SK-N-SH (cell line): ENCODE data around the gene SHANK1. TPM values are rescaled to one million over a fixed set of nuclear protein-coding genes. Genes with fewer than 3 reads are reported as not detected.

ENCODE experiments used
- CTCF ChIA-PET: fragments of 300-600, 350-600 bp; formaldehyde crosslinking; extraction: SDS; loops from one replicate; lab custom pipeline; 2021; lab: Yijun Ruan, JAX
- POLR2A ChIA-PET: fragments of 350-600 bp; sonication (Branson Sonifier 250); formaldehyde crosslinking; extraction: SDS; loops from one replicate; lab custom pipeline; 2020; ENCODE audit warnings: antibody characterized with exemption, inconsistent platforms; lab: Yijun Ruan, JAX
- DNase-seq: peaks from one replicate; pipeline ENCODE4 v3.0.0; 2012
- H2AFZ ChIP-seq: fragments of 200-600 bp; sonication (generic); 2 replicates; pipeline ENCODE4 v1.8.1; 2016; ENCODE audit warnings: antibody characterized with exemption, mild to moderate bottlenecking, low read depth
- H3F3A ChIP-seq: fragments of 200-600 bp; sonication (generic); replicated peaks from 2 replicates; pipeline ENCODE3; 2016; ENCODE audit warnings: antibody characterized with exemption, mild to moderate bottlenecking; ENCODE audit not compliant: insufficient read depth
- H3K27ac ChIP-seq, 2 experiments: fragments of 200-500 bp in 1 of 2; fragments of 200-600 bp in 1 of 2; sonication (Bioruptor generic) in 1 of 2; sonication (generic), shearing (Covaris generic) in 1 of 2; 2 replicates each; pipeline versions ENCODE4 v1.5.1 to v1.6.1; 2014 to 2016; ENCODE audit warnings: low read depth in 2 of 2, inconsistent platforms in 1 of 2, low read length in 1 of 2, mild to moderate bottlenecking in 1 of 2, mixed read lengths in 1 of 2
- H3K27me3 ChIP-seq: fragments of 200-600 bp; sonication (generic), shearing (Covaris generic); 2 replicates; pipeline ENCODE4 v1.6.1; 2016; ENCODE audit warnings: mixed run types; ENCODE audit not compliant: insufficient read depth
- H3K36me3 ChIP-seq, 2 experiments: fragments of 200-500 bp in 1 of 2; fragments of 200-600 bp in 1 of 2; sonication (Bioruptor generic) in 1 of 2; sonication (generic) in 1 of 2; replicated peaks in 1 of 2; 2 replicates each; pipeline versions ENCODE3 to v1.5.1; 2014 to 2016; ENCODE audit warnings: low read length in 1 of 2, mild to moderate bottlenecking in 1 of 2; ENCODE audit not compliant: insufficient read depth in 2 of 2, control insufficient read depth in 1 of 2
- H3K4me1 ChIP-seq, 2 experiments: fragments of 200-500 bp in 1 of 2; fragments of 200-600 bp in 1 of 2; sonication (Bioruptor generic) in 1 of 2; sonication (generic), shearing (Covaris generic) in 1 of 2; 2 replicates each; pipeline versions ENCODE4 v1.5.1 to v1.6.1; 2014 to 2016; ENCODE audit warnings: low read depth in 1 of 2, low read length in 1 of 2, mixed run types in 1 of 2; ENCODE audit not compliant: insufficient read depth in 2 of 2, control insufficient read depth in 1 of 2
- H3K4me2 ChIP-seq: fragments of 200-600 bp; sonication (generic), shearing (Covaris generic); 2 replicates; pipeline ENCODE4 v1.6.1; 2017; ENCODE audit warnings: mixed run types
- H3K4me3 ChIP-seq, 2 experiments: fragments of 200-500 bp in 1 of 2; fragments of 200-600 bp in 1 of 2; sonication (Bioruptor generic) in 1 of 2; sonication (generic), shearing (Covaris generic) in 1 of 2; 2 replicates each; pipeline versions ENCODE4 v1.5.1 to v1.8.1; 2014 to 2016; ENCODE audit warnings: low read depth in 2 of 2, inconsistent platforms in 1 of 2, low read length in 1 of 2, mild to moderate bottlenecking in 1 of 2, mixed read lengths in 1 of 2, moderate library complexity in 1 of 2
- H3K79me2 ChIP-seq: fragments of 200-600 bp; sonication (generic); 2 replicates; pipeline ENCODE4 v1.8.1; 2017; ENCODE audit warnings: mild to moderate bottlenecking; ENCODE audit not compliant: insufficient read depth
- H3K9ac ChIP-seq: fragments of 200-600 bp; sonication (generic); 2 replicates; pipeline ENCODE4 v1.6.1; 2017; ENCODE audit warnings: mixed run types
- H3K9me2 ChIP-seq: fragments of 200-600 bp; sonication (generic); 2 replicates; pipeline ENCODE4 v1.6.1; 2017; ENCODE audit warnings: mixed run types
- H3K9me3 ChIP-seq: fragments of 200-600 bp; sonication (generic); 2 replicates; pipeline ENCODE4 v1.6.1; 2017; ENCODE audit warnings: mixed run types, mild to moderate bottlenecking, moderate library complexity
- H4K20me1 ChIP-seq: fragments of 200-600 bp; sonication (generic); 2 replicates; pipeline ENCODE4 v1.6.1; 2017; ENCODE audit warnings: mild to moderate bottlenecking, mixed run types; ENCODE audit not compliant: insufficient read depth
- EP300 ChIP-seq, 2 experiments: IDR thresholded peaks; 2 replicates each; pipeline versions ENCODE4 v1.4.0 to v1.6.1; 2012; ENCODE audit warnings: borderline replicate concordance in 1 of 2, low read depth in 1 of 2, low read length in 1 of 2
- EZH2phosphoT487 ChIP-seq: fragments of 200-600 bp; sonication (generic); IDR thresholded peaks from 2 replicates; pipeline ENCODE4 v1.6.1; 2017; ENCODE audit warnings: low read depth, mixed run types, mild to moderate bottlenecking, antibody characterized with exemption, moderate library complexity, borderline replicate concordance
- GATA2 ChIP-seq: sonication (generic); formaldehyde crosslinking; IDR thresholded peaks from 2 replicates; pipeline ENCODE4 v1.5.0; 2020; ENCODE audit warnings: mild to moderate bottlenecking, missing genetic modification reagents
- IRF3 ChIP-seq: fragments of 150-350 bp; IDR thresholded peaks from 2 replicates; pipeline ENCODE4 v1.6.1; 2016; ENCODE audit warnings: mild to moderate bottlenecking, low read depth, low read length
- JUND ChIP-seq: IDR thresholded peaks from 2 replicates; pipeline ENCODE4 v1.4.0; 2012
- NRF1 ChIP-seq: IDR thresholded peaks from 2 replicates; pipeline ENCODE4 v1.6.1; 2012; ENCODE audit warnings: low read depth, mild to moderate bottlenecking, low read length
- RCOR1 ChIP-seq: fragments of 150-350 bp; IDR thresholded peaks from 2 replicates; pipeline ENCODE4 v1.6.1; 2017; ENCODE audit warnings: antibody characterized with exemption, low read length
- REST ChIP-seq: IDR thresholded peaks from 2 replicates; pipeline ENCODE4 v1.6.1; 2012; ENCODE audit warnings: mild to moderate bottlenecking, low read depth, low read length, moderate library complexity
- RFX5 ChIP-seq: IDR thresholded peaks from 2 replicates; pipeline ENCODE4 v1.6.1; 2012; ENCODE audit warnings: mild to moderate bottlenecking, improper control_type of control experiment, low read length
- SMC3 ChIP-seq: IDR thresholded peaks from 2 replicates; pipeline ENCODE4 v1.6.1; 2012; ENCODE audit warnings: low read depth, low read length, improper control_type of control experiment
- WGBS: methylation state at CpG from one replicate; pipeline ENCODE4 v1.1.6; 2017; ENCODE audit warnings: low lambda C conversion rate; 5-methylcytosine and 5-hydroxymethylcytosine counted together
- polyA plus RNA-seq, 3 experiments: library from polyadenylated mRNA; depleted of rRNA; stranded (reverse); fragments of >200 nt; gene quantifications; 2 replicates each; pipeline ENCODE4 v1.2.3, GENCODE V29; 2012

SHANK1 gene
- polyA plus RNA-seq, 1 of the 3 experiments (the other 2 are of a cell fraction): 0.28 TPM

GRCh38 chr19:50633973-50634372 lies 85.6 kb downstream of the SHANK1 start:
- Histone ChIP-seq H3K36me3 (no peaks in the 10 kb centered on the region), H3F3A (no peaks in the 10 kb centered on the region), H3K27me3 (no peaks in the 10 kb centered on the region), H3K9ac (no peak overlapping the region), H3K27ac (no peak overlapping the region), H3K4me3 (no peak overlapping the region), H3K9me2 (no peaks in the 10 kb centered on the region), H3K9me3 (no peaks in the 10 kb centered on the region; the same call in 1 of the 2 replicates), H3K4me1 (peaks cover 0 to 5% of the 10 kb centered on the region in 2 experiments; a peak in 1 of 4 replicates), H3K79me2 (no peaks in the 10 kb centered on the region), H4K20me1 (no peaks in the 10 kb centered on the region), H3K4me2 (no peak overlapping the region), H2AFZ (no peak overlapping the region)
- ChIA-PET POLR2A (no interaction called here), CTCF (interaction anchor here (0.8 kb wide), 1 partner anchor 78 kb away, joined by 4 read pairs; no protein-coding TSS in a partner anchor)
- DNase-seq: no peak
- no peak for TF ChIP-seq JUND
- WGBS: 85% methylated on average over 2 of the region's 2 CpGs

- H3K4me2 ChIP-seq: no peak overlapping the region
- H3K4me1 ChIP-seq: peaks cover 0 to under 1% of the 10 kb centered on the region in 2 experiments; a peak in 1 of 4 replicates
- H4K20me1 ChIP-seq: no peaks in the 10 kb centered on the region
- H3K27ac ChIP-seq: no peak overlapping the region
- ChIA-PET POLR2A (no interaction called here), CTCF (no interaction called here)
- H3K9me2 ChIP-seq: no peaks in the 10 kb centered on the region
- H3K4me3 ChIP-seq: no peak overlapping the region
- no peak overlapping the region for H2AFZ ChIP-seq
- no peak overlapping the region for H3K9ac ChIP-seq
- no peaks in the 10 kb centered on the region for H3K79me2 ChIP-seq
- no peaks in the 10 kb centered on the region for H3F3A ChIP-seq
- 21% methylated on average over 2 of the region's 2 CpGs for WGBS
- H3K9me3 ChIP-seq: no peaks in the 10 kb centered on the region; the same call in 1 of the 2 replicates
- no peaks in the 10 kb centered on the region for H3K27me3 ChIP-seq
- TF ChIP-seq GATA2 (CRISPR knock-in tag) (no peak), EZH2phosphoT487 (no peak), RFX5 (no peak), REST (no peak), EP300 (IDR thresholded peaks at IDR 0.05; ENCODE audit: borderline replicate concordance in 1 of 2, low read depth in 1 of 2, low read length in 1 of 2) (no peak), RCOR1 (no peak), IRF3 (no peak), NRF1 (no peak), SMC3 (no peak)
- no peak for DNase-seq
- no peaks in the 10 kb centered on the region for H3K36me3 ChIP-seq
Observed at GRCh38 chr19:50633359-50633758, 86.2 kb downstream of the SHANK1 start.
